Esophagus muscularis mucosa (tissue), 4 donors: Measurements from ENCODE around the gene ATP13A3.
"Not testable (repeated sequence)": the region's sequence is repeated elsewhere in the genome, so short reads cannot be mapped to it uniquely, and the experiment has no call there.

Experiments
- EP300 ChIP-seq: sonication (generic); formaldehyde crosslinking; IDR thresholded peaks from one replicate; pipeline ENCODE4 v1.6.1; 2017; ENCODE audit warnings: antibody characterized with exemption
- POLR2A ChIP-seq: fragments of 450-650 bp; IDR thresholded peaks from one replicate; pipeline ENCODE4 v1.6.1; 2017; ENCODE audit warnings: antibody characterized with exemption, moderate library complexity, mild to moderate bottlenecking, low read depth
- POLR2AphosphoS5 ChIP-seq, 2 donors: sonication (generic); formaldehyde crosslinking; IDR thresholded peaks; one replicate each; pipeline ENCODE4 v1.6.1; 2017; ENCODE audit warnings: antibody characterized with exemption in 2 of 2
- TF ChIP-seq, protein P1 (sequence below), 3 experiments: fragments of 200-600 bp in 2 of 3; fragments of 450-650 bp in 1 of 3; sonication (generic) in 2 of 3; IDR thresholded peaks; one replicate each; pipeline ENCODE4 v1.5.1; 2017 to 2019; ENCODE audit warnings: antibody characterized with exemption in 3 of 3, mild to moderate bottlenecking in 2 of 3, moderate library complexity in 1 of 3

- TF ChIP-seq EP300; POLR2AphosphoS5 (IDR thresholded peaks at IDR 0.05); POLR2A: not testable (repeated sequence)
- TF ChIP-seq, protein P1, sequence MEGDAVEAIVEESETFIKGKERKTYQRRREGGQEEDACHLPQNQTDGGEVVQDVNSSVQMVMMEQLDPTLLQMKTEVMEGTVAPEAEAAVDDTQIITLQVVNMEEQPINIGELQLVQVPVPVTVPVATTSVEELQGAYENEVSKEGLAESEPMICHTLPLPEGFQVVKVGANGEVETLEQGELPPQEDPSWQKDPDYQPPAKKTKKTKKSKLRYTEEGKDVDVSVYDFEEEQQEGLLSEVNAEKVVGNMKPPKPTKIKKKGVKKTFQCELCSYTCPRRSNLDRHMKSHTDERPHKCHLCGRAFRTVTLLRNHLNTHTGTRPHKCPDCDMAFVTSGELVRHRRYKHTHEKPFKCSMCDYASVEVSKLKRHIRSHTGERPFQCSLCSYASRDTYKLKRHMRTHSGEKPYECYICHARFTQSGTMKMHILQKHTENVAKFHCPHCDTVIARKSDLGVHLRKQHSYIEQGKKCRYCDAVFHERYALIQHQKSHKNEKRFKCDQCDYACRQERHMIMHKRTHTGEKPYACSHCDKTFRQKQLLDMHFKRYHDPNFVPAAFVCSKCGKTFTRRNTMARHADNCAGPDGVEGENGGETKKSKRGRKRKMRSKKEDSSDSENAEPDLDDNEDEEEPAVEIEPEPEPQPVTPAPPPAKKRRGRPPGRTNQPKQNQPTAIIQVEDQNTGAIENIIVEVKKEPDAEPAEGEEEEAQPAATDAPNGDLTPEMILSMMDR (IDR thresholded peaks at IDR 0.05) = not testable (repeated sequence)
Observed at GRCh38 chr3:194493995-194494927, 7.5 kb upstream of the ATP13A3 start.
